ENCODE measurements around the gene GNA12. TPM values are rescaled to one million over a fixed set of nuclear protein-coding genes. Genes with fewer than 3 reads are reported as not detected.

GNA12 gene
- total RNA-seq, 1 experiment from 2014 or later, result 20.6 TPM

- no peak for DNase-seq (ENCODE audit: low read depth)
Observed at GRCh38 chr7:2782121-2782520, 62.0 kb downstream of the GNA12 start.

- peak; percentile 62 for DNase-seq (ENCODE audit: low read depth)
Observed at GRCh38 chr7:2781636-2782035, 62.5 kb downstream of the GNA12 start.

GRCh38 chr7:2779051-2779450, 65.1 kb downstream of the GNA12 start:
- DNase-seq (ENCODE audit: low read depth), result no peak

GRCh38 chr7:2777898-2778535, 66.1 kb downstream of the GNA12 start:
- no peak for DNase-seq (ENCODE audit: low read depth)

GRCh38 chr7:2776401-2776800, 67.7 kb downstream of the GNA12 start:
- no peak for DNase-seq (ENCODE audit: low read depth)

- no peak for DNase-seq (ENCODE audit: low read depth)
Observed at GRCh38 chr7:2775785-2776184, 68.3 kb downstream of the GNA12 start.

GRCh38 chr7:2775376-2775775, 68.7 kb downstream of the GNA12 start:
- no peak for DNase-seq (ENCODE audit: low read depth)

GRCh38 chr7:2774935-2775334, 69.2 kb downstream of the GNA12 start:
- DNase-seq (ENCODE audit: low read depth), result no peak

- DNase-seq (ENCODE audit: low read depth), result no peak
Observed at GRCh38 chr7:2774280-2774679, 69.8 kb downstream of the GNA12 start.

- DNase-seq (ENCODE audit: low read depth), result no peak
Observed at GRCh38 chr7:2773608-2774007, 70.5 kb downstream of the GNA12 start.

- no peak for DNase-seq (ENCODE audit: low read depth)
Observed at GRCh38 chr7:2771274-2771731, 72.8 kb downstream of the GNA12 start.

GRCh38 chr7:2764621-2765020, 79.5 kb downstream of the GNA12 start:
- no peak for DNase-seq (ENCODE audit: low read depth)

- no peak for DNase-seq (ENCODE audit: low read depth)
Observed at GRCh38 chr7:2763597-2763996, 80.5 kb downstream of the GNA12 start.

GRCh38 chr7:2761801-2762497, 82.2 kb downstream of the GNA12 start:
- DNase-seq (ENCODE audit: low read depth), result peak; percentile 19

- peak; percentile 43 for DNase-seq (ENCODE audit: low read depth)
Observed at GRCh38 chr7:2761131-2761624, 82.9 kb downstream of the GNA12 start.

- DNase-seq (ENCODE audit: low read depth), result peak; percentile 87
Observed at GRCh38 chr7:2760098-2760889, 83.8 kb downstream of the GNA12 start.

GRCh38 chr7:2759736-2760097, 84.4 kb downstream of the GNA12 start:
- peak; percentile 90 for DNase-seq (ENCODE audit: low read depth)

- DNase-seq (ENCODE audit: low read depth), result no peak
Observed at GRCh38 chr7:2758673-2759616, 85.2 kb downstream of the GNA12 start.

GRCh38 chr7:2757904-2758672, 86.0 kb downstream of the GNA12 start:
- peak; percentile 99 for DNase-seq (ENCODE audit: low read depth)

- DNase-seq (ENCODE audit: low read depth), result peak; percentile 75
Observed at GRCh38 chr7:2757361-2757903, 86.7 kb downstream of the GNA12 start.
